SK-N-SH treated with all-trans-retinoic acid at 6 μM for 48 hours (cell line): ENCODE data around the gene RBM18.

Source experiments
- GLIS3 ChIP-seq: fragments of 250-450 bp; sonication (Bioruptor Pico); IDR thresholded peaks from 2 replicates; pipeline ENCODE4 v1.5.0; 2020; ENCODE audit warnings: mild to moderate bottlenecking, moderate library complexity
- PPARA ChIP-seq: fragments of 250-450 bp; sonication (Bioruptor Pico); IDR thresholded peaks from 2 replicates; pipeline ENCODE4 v1.5.0; 2020; ENCODE audit warnings: mild to moderate bottlenecking, borderline replicate concordance
- TOX ChIP-seq: fragments of 250-450 bp; sonication (Bioruptor Pico); IDR thresholded peaks from 2 replicates; pipeline ENCODE4 v1.8.0; 2021; ENCODE audit warnings: mild to moderate bottlenecking, moderate library complexity, borderline replicate concordance
- ZNF8 ChIP-seq: fragments of 450-650 bp; formaldehyde crosslinking; IDR thresholded peaks from 2 replicates; pipeline ENCODE4 v1.5.0; 2020; ENCODE audit warnings: mild to moderate bottlenecking, moderate library complexity

DNA sequence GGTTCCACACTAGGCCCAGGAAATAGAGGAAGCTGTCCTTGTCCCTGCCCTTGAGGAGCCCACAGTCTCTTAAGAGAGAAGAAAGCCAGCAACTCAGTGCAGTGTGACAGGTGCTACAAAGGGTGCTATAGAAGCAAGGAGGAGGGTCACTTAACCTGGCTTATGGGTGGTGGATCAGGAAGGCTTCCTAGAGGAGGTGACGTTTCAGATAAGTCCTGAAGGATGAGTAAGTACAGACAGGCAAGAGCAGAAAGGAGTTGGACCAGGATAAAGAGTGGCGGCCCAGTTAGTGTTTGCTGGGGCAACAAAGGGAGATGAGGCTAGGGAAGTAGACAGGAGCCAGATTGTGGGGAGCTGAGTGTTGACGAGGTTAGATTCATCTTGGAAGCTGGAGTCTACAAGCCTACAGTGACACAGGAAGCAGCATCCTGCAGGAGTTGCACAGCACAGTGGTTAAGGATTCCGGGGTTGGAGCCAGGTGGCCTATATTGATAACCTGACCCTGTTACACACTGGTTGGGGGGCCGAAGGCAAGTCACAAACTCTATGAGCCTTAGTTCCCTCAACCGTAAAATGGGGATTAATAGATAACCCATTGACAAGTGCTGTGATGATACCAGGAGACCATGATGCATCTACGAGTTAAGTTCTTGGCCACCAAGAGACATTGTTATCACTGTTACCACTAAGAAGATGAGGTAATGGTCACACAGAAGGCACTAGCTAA is 30.5 kb downstream of the RBM18 start:
- no peak for TF ChIP-seq ZNF8 (CRISPR knock-in tag)
- no peak for TF ChIP-seq TOX (CRISPR knock-in tag)
- no peak for TF ChIP-seq GLIS3 (CRISPR knock-in tag)
- TF ChIP-seq PPARA (CRISPR knock-in tag) = no peak
